HepG2 (cell line): Measurements from ENCODE around the gene METTL1. TPM values are rescaled to one million over a fixed set of nuclear protein-coding genes. Genes with fewer than 3 reads are reported as not detected.

Experiments used
- ATAC-seq: fragments of 200-7000 bp; cut with Tn5 transposase; 3 replicates; pipeline ENCODE4 v1.9.1; 2020; ENCODE audit warnings: mild to moderate bottlenecking, moderate library complexity
- BruUV-seq: library from RNA; stranded (reverse); fragments of 400-500 nt; replicated peaks from 2 replicates; lab custom pipeline; 2021; lab: Mats Ljungman, UMichigan
- CTCF ChIA-PET: fragments of 300-600 bp; formaldehyde crosslinking; extraction: SDS; loops from one replicate; lab custom pipeline; 2021; ENCODE audit warnings: low total read pairs, inconsistent platforms, low intra/inter-chr PET ratio; lab: Yijun Ruan, JAX
- POLR2A ChIA-PET: fragments of 350-600 bp; sonication (Branson Sonifier 250); formaldehyde crosslinking; loops from one replicate; lab custom pipeline; 2020; ENCODE audit warnings: antibody characterized with exemption, inconsistent platforms; lab: Yijun Ruan, JAX
- DNase-seq: peaks from one replicate; pipeline ENCODE4 v3.0.0-alpha.2; 2015; ENCODE audit warnings: low spot score
- FAIRE-seq: peaks from 3 replicates; lab custom pipeline; 2011; peaks lifted over from hg19 to GRCh38; lab: Jason Lieb, UNC
- H2AFZ ChIP-seq: one replicate; pipeline ENCODE4 v1.6.1; 2011; ENCODE audit warnings: low read length, inconsistent platforms
- H3K27ac ChIP-seq: fragments of 300-600 bp; 3 replicates; pipeline ENCODE4 v1.8.0; 2011; ENCODE audit warnings: mixed run types, mild to moderate bottlenecking, mixed read lengths, low read length, inconsistent platforms; ENCODE audit not compliant: insufficient read depth; ENCODE audit errors: extremely low read length
- H3K27me3 ChIP-seq, 2 experiments: fragments of 200-600 bp in 1 of 2; 2 replicates in 1 of 2; 3 replicates in 1 of 2; pipeline versions ENCODE4 v1.6.0 to v1.8.0; 2011; ENCODE audit warnings: low read length in 2 of 2, mild to moderate bottlenecking in 2 of 2, moderate library complexity in 2 of 2, inconsistent platforms in 1 of 2; ENCODE audit not compliant: insufficient read depth in 2 of 2, control insufficient read depth in 1 of 2
- H3K36me3 ChIP-seq, 2 experiments: fragments of 200-600 bp in 1 of 2; replicated peaks in 1 of 2; 2 replicates in 1 of 2; 3 replicates in 1 of 2; pipeline versions ENCODE4 v1.5.1 to v1.8.0; 2011; ENCODE audit warnings: low read length in 2 of 2, inconsistent platforms in 1 of 2; ENCODE audit not compliant: insufficient read depth in 2 of 2, control insufficient read depth in 1 of 2
- H3K4me1 ChIP-seq: 2 replicates; pipeline ENCODE4 v1.5.1; 2012; ENCODE audit warnings: low read length, inconsistent platforms; ENCODE audit not compliant: insufficient read depth
- H3K4me2 ChIP-seq: 2 replicates; pipeline ENCODE4 v1.6.0; 2011; ENCODE audit warnings: low read depth, low read length, inconsistent platforms
- H3K4me3 ChIP-seq, 3 experiments: fragments of 200-600 bp in 1 of 3; sonication (generic), shearing (Covaris generic) in 1 of 3; replicated peaks in 1 of 3; 2 replicates each; pipeline ENCODE4 v1.5.1; 2011 to 2016; ENCODE audit warnings: low read length in 3 of 3, inconsistent platforms in 2 of 3, low read depth in 2 of 3, mild to moderate bottlenecking in 2 of 3, control low read depth in 1 of 3, mixed read lengths in 1 of 3; ENCODE audit not compliant: insufficient read depth in 1 of 3
- H3K79me2 ChIP-seq: one replicate; pipeline ENCODE4 v1.6.1; 2011; ENCODE audit warnings: low read length, inconsistent platforms; ENCODE audit not compliant: insufficient read depth
- H3K9ac ChIP-seq: 2 replicates; pipeline ENCODE4 v1.6.0; 2011; ENCODE audit warnings: mild to moderate bottlenecking, low read depth, low read length, inconsistent platforms; ENCODE audit not compliant: insufficient read depth
- H3K9me3 ChIP-seq: 2 replicates; pipeline ENCODE4 v1.5.1; 2012; ENCODE audit warnings: mild to moderate bottlenecking, low read length
- H4K20me1 ChIP-seq: 2 replicates; pipeline ENCODE4 v1.6.0; 2011; ENCODE audit warnings: inconsistent platforms, mild to moderate bottlenecking, low read length, moderate library complexity; ENCODE audit not compliant: insufficient read depth
- ARID2 ChIP-seq: sonication (generic); formaldehyde crosslinking; IDR thresholded peaks from 2 replicates; pipeline ENCODE4 v1.8.1; 2022; ENCODE audit warnings: mild to moderate bottlenecking, missing genetic modification reagents, borderline replicate concordance
- GTF3A ChIP-seq: sonication (generic); formaldehyde crosslinking; conservative IDR thresholded peaks from 2 replicates; pipeline ENCODE4 v1.4.0; 2020; ENCODE audit warnings: mild to moderate bottlenecking, missing genetic modification reagents
- MATR3 ChIP-seq: sonication (generic); formaldehyde crosslinking; IDR thresholded peaks from 2 replicates; pipeline ENCODE4 v1.4.0; 2020; ENCODE audit warnings: missing genetic modification reagents
- MEIS1 ChIP-seq: sonication (generic); formaldehyde crosslinking; IDR thresholded peaks from 2 replicates; pipeline ENCODE4 v1.9.0; 2021; ENCODE audit warnings: mild to moderate bottlenecking, missing genetic modification reagents, moderate library complexity, borderline replicate concordance
- NFE2L2 ChIP-seq: fragments of 150-350 bp; IDR thresholded peaks from 2 replicates; pipeline ENCODE4 v1.6.1; 2014; ENCODE audit warnings: low read length
- SIN3A ChIP-seq: IDR thresholded peaks from 2 replicates; pipeline ENCODE4 v1.6.1; 2011; ENCODE audit warnings: low read depth, mild to moderate bottlenecking, control low read depth, low read length, borderline replicate concordance
- TARDBP ChIP-seq: sonication (generic); formaldehyde crosslinking; IDR thresholded peaks from 2 replicates; pipeline ENCODE4 v1.8.0; 2022; ENCODE audit warnings: mild to moderate bottlenecking, missing genetic modification reagents
- TCF12 ChIP-seq, 2 experiments: fragments of 450-650 bp in 1 of 2; sonication (generic) in 1 of 2; formaldehyde crosslinking in 1 of 2; IDR thresholded peaks; 2 replicates each; pipeline versions ENCODE4 v1.6.1 to v1.8.0; 2017 to 2022; ENCODE audit warnings: antibody characterized with exemption in 1 of 2, mild to moderate bottlenecking in 1 of 2, missing genetic modification reagents in 1 of 2, moderate library complexity in 1 of 2
- ZNF33A ChIP-seq: sonication (generic); formaldehyde crosslinking; IDR thresholded peaks from 2 replicates; pipeline ENCODE4 v1.5.1; 2020; ENCODE audit warnings: missing genetic modification reagents, mild to moderate bottlenecking, moderate library complexity, borderline replicate concordance
- ZNF891 ChIP-seq: sonication (generic); formaldehyde crosslinking; IDR thresholded peaks from 2 replicates; pipeline ENCODE4 v1.5.0; 2020; ENCODE audit warnings: mild to moderate bottlenecking, missing genetic modification reagents
- WGBS: methylation state at CpG from one replicate; pipeline ENCODE4 v1.1.6; 2017; ENCODE audit warnings: low lambda C conversion rate; 5-methylcytosine and 5-hydroxymethylcytosine counted together
- in situ Hi-C: cut with HindIII; loops from 2 replicates; pipeline ENCODE4 v1.10.0; 2017; ENCODE audit warnings: low pct_unique_long_range_greater_than_20kb; ENCODE audit not compliant: extremely low pct_ligation_motif_present
- intact Hi-C: fragments of 100-400 bp; cut with micrococcal nuclease; formaldehyde crosslinking; loops from one replicate; pipeline ENCODE4 v1.10.0; 2022; ENCODE audit not compliant: unreplicated experiment
- polyA plus RNA-seq, 8 experiments: library from polyadenylated mRNA; depleted of rRNA in 3 of 8; stranded (reverse) in 7 of 8; unstranded in 1 of 8; fragments of >200 nt; fragmentation: Illumina TruSeq in 4 of 8; extraction: Trizol in 4 of 8; gene quantifications; 2 replicates each; pipeline versions ENCODE4 v1.2.1 to v1.2.3, GENCODE V29; 2011 to 2016; ENCODE audit warnings: low read depth in 4 of 8, missing spikeins in 1 of 8, mixed read lengths in 1 of 8; ENCODE audit not compliant: insufficient read depth in 1 of 8
- total RNA-seq, 5 experiments: library from RNA; depleted of rRNA; stranded (reverse); fragments of >200 nt; fragmentation: Illumina TruSeq; extraction: Trizol; gene quantifications; 2 replicates each; pipeline ENCODE4 v1.2.3, GENCODE V29; 2016; ENCODE audit warnings: low read depth in 1 of 5
- TF ChIP-seq, protein P1 (sequence below): sonication (generic); formaldehyde crosslinking; IDR thresholded peaks from 2 replicates; pipeline ENCODE4 v1.4.0; 2020; ENCODE audit warnings: missing genetic modification reagents, borderline replicate concordance
- TF ChIP-seq, protein P2 (sequence below): sonication (generic); formaldehyde crosslinking; IDR thresholded peaks from 2 replicates; pipeline ENCODE4 v1.4.0; 2020; ENCODE audit warnings: missing genetic modification reagents, borderline replicate concordance

METTL1 gene
- total and polyA plus RNA-seq, 2 of the 13 experiments (the other 11 are each of a cell fraction or from before 2014, with no cell fraction given) = 34.7 to 36.9 TPM

DNA sequence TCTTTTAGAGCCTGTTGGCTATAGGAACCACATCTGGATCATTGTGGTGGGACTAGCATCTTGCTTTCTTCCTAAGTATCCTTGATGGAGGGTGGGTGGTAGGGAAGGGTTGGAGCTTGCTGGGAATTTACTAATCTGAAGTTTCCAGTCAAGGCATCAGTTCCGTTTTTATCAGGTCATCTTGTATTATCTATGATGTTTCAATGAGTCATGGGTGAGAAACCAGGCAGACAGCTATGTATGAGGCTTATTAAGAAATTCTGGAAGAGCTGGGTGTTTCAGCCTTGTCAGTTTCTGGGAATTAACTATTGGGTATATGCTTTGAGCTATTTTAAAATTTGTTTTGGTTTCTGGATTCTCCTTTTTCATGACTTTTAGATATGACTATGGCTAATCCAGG is 22.0 kb upstream of the METTL1 start:
- H3K36me3 ChIP-seq = peaks cover 10 to 71% of the 10 kb centered on the region in 2 experiments
- TF ChIP-seq MATR3 (no peak), SIN3A (no peak)
- no peaks in the 10 kb centered on the region for H3K9me3 ChIP-seq
- no peaks in the 10 kb centered on the region for H3K79me2 ChIP-seq
- intact Hi-C loops (no loop called here), in situ Hi-C loops (no loop called here)
- H3K4me3 ChIP-seq = no peak overlapping the region
- no peak overlapping the region for H3K9ac ChIP-seq
- POLR2A ChIA-PET = no interaction called here
- H3K4me2 ChIP-seq = no peak overlapping the region
- CTCF ChIA-PET = interaction anchor here (1.2 kb wide), 1 partner anchor 112 kb away, joined by 3 read pairs; no protein-coding TSS in a partner anchor
- no TSS peak for BruUV-seq
- 77% methylated on average over 1 of the region's 1 CpG for WGBS
- no peak for FAIRE-seq
- no peak for DNase-seq
- no peak overlapping the region for H2AFZ ChIP-seq
- H3K4me1 ChIP-seq = no peaks in the 10 kb centered on the region
- ATAC-seq = no peak
- no peaks in the 10 kb centered on the region for H4K20me1 ChIP-seq
- H3K27ac ChIP-seq = no peak overlapping the region
- H3K27me3 ChIP-seq = no peaks in the 10 kb centered on the region

DNA sequence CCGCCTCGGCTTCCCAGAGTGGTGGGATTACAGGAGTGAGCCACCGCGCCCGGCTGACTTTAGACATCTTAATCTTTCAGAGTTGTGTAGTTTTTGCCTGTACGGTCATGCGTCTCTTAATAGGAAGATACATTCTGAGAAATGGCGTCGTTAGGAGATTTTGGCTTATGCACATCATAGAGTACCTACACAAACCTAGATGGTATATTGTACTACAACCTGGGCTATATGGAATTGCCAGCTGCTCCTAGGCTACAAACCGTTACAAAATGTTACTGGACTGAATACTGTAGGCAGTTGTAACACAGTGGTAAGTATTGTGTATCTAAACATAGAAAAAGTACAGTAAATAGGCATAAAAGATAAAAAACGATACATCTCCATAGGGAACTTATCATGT is 12.0 kb upstream of the METTL1 start:
- in situ Hi-C loops (no loop called here), intact Hi-C loops (no loop called here)
- Histone ChIP-seq H3K36me3 (peaks cover 11 to 40% of the 10 kb centered on the region in 2 experiments), H3K79me2 (peaks cover 16% of the 10 kb centered on the region), H4K20me1 (no peaks in the 10 kb centered on the region), H2AFZ (no peak overlapping the region), H3K4me1 (peaks cover 17% of the 10 kb centered on the region), H3K4me3 (peak overlapping the region; percentile 23 to 99 (median 95); a peak in 5 of 6 replicates), H3K27me3 (no peaks in the 10 kb centered on the region; a peak in 1 of 5 replicates), H3K4me2 (peak overlapping the region; percentile 78), H3K27ac (no peak overlapping the region), H3K9me3 (no peaks in the 10 kb centered on the region), H3K9ac (peak overlapping the region; percentile 87; the same call in 1 of the 2 replicates)
- ATAC-seq = no peak
- ChIA-PET CTCF (no interaction called here), POLR2A (interaction anchor here (1.0 to 1.7 kb wide), 2 partner anchors 11 to 12 kb away, joined by 5 to 15 read pairs; partner anchors contain the start of genes EEF1AKMT3 and METTL1)
- no peak for DNase-seq
- 95% methylated on average over 11 of the region's 11 CpGs for WGBS
- no peak for FAIRE-seq
- BruUV-seq = TSS peak; percentile 63
- TF ChIP-seq ZNF33A (no peak), GTF3A (CRISPR knock-in tag) (no peak), MEIS1 (CRISPR knock-in tag) (no peak), ZNF891 (CRISPR knock-in tag) (no peak), TARDBP (CRISPR knock-in tag) (no peak), NFE2L2 (no peak), TCF12 (IDR thresholded peaks at IDR 0.05) (no peak), TCF12 (CRISPR knock-in tag; IDR thresholded peaks at IDR 0.05) (no peak), ARID2 (CRISPR knock-in tag) (no peak)
- TF ChIP-seq, protein P1, sequence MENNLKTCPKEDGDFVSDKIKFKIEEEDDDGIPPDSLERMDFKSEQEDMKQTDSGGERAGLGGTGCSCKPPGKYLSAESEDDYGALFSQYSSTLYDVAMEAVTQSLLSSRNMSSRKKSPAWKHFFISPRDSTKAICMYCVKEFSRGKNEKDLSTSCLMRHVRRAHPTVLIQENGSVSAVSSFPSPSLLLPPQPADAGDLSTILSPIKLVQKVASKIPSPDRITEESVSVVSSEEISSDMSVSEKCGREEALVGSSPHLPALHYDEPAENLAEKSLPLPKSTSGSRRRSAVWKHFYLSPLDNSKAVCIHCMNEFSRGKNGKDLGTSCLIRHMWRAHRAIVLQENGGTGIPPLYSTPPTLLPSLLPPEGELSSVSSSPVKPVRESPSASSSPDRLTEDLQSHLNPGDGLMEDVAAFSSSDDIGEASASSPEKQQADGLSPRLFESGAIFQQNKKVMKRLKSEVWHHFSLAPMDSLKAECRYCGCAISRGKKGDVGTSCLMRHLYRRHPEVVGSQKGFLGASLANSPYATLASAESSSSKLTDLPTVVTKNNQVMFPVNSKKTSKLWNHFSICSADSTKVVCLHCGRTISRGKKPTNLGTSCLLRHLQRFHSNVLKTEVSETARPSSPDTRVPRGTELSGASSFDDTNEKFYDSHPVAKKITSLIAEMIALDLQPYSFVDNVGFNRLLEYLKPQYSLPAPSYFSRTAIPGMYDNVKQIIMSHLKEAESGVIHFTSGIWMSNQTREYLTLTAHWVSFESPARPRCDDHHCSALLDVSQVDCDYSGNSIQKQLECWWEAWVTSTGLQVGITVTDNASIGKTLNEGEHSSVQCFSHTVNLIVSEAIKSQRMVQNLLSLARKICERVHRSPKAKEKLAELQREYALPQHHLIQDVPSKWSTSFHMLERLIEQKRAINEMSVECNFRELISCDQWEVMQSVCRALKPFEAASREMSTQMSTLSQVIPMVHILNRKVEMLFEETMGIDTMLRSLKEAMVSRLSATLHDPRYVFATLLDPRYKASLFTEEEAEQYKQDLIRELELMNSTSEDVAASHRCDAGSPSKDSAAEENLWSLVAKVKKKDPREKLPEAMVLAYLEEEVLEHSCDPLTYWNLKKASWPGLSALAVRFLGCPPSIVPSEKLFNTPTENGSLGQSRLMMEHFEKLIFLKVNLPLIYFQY (CRISPR knock-in tag) = no peak
- TF ChIP-seq, protein P2, sequence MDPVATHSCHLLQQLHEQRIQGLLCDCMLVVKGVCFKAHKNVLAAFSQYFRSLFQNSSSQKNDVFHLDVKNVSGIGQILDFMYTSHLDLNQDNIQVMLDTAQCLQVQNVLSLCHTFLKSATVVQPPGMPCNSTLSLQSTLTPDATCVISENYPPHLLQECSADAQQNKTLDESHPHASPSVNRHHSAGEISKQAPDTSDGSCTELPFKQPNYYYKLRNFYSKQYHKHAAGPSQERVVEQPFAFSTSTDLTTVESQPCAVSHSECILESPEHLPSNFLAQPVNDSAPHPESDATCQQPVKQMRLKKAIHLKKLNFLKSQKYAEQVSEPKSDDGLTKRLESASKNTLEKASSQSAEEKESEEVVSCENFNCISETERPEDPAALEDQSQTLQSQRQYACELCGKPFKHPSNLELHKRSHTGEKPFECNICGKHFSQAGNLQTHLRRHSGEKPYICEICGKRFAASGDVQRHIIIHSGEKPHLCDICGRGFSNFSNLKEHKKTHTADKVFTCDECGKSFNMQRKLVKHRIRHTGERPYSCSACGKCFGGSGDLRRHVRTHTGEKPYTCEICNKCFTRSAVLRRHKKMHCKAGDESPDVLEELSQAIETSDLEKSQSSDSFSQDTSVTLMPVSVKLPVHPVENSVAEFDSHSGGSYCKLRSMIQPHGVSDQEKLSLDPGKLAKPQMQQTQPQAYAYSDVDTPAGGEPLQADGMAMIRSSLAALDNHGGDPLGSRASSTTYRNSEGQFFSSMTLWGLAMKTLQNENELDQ (CRISPR knock-in tag) = no peak
